ENCODE measurements around the gene WDR90.

The WDR90 gene

GRCh38 chr16:648781-649589 is at the start of gene WDR90:
WDR90 (plus strand) TSS chr16:649365; CDS start chr16:649417, 52 bp downstream.
- in situ Hi-C loops (cut with HindIII; ENCODE audit: low sequenced_read_pairs), result no loop called here
- peak; percentile 88 for DNase-seq (ENCODE audit: low read depth, low spot score)
- TF ChIP-seq, protein P1, sequence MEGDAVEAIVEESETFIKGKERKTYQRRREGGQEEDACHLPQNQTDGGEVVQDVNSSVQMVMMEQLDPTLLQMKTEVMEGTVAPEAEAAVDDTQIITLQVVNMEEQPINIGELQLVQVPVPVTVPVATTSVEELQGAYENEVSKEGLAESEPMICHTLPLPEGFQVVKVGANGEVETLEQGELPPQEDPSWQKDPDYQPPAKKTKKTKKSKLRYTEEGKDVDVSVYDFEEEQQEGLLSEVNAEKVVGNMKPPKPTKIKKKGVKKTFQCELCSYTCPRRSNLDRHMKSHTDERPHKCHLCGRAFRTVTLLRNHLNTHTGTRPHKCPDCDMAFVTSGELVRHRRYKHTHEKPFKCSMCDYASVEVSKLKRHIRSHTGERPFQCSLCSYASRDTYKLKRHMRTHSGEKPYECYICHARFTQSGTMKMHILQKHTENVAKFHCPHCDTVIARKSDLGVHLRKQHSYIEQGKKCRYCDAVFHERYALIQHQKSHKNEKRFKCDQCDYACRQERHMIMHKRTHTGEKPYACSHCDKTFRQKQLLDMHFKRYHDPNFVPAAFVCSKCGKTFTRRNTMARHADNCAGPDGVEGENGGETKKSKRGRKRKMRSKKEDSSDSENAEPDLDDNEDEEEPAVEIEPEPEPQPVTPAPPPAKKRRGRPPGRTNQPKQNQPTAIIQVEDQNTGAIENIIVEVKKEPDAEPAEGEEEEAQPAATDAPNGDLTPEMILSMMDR (IDR thresholded peaks at IDR 0.05; ENCODE audit: low read depth, low read length), result no peak
- peak within 1 kb of the TSS; percentile 61 for H3K4me3 ChIP-seq (ENCODE audit: low read depth, low read length)

DNA sequence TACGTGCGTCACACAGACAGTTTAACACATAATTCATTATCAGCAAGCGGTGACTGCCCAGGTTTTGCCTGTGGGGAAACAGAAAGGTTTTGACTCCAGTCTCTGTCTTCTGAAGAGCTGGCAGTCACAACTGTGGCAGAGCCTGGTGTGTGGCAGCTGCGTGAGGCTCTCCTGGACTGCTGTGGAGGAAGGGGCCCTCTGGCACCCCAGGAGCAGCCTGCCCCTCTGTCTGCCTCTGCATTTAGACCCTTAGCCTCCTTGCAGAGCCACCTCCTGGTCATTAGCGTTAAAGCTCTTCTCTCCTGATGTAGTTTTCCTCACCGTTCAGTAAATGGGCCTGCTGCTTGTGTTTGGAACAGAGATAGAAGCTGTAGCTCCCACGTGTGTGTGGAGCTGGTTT is 48.4 kb upstream of the WDR90 start:
- no peak for DNase-seq (ENCODE audit: low read depth, low spot score)
- TF ChIP-seq, protein P1 (IDR thresholded peaks at IDR 0.05; ENCODE audit: low read depth, low read length), result peak; percentile 27
- no peak overlapping the region for H3K4me3 ChIP-seq (ENCODE audit: low read depth, low read length)
- in situ Hi-C loops (cut with HindIII; ENCODE audit: low sequenced_read_pairs), result no loop called here

DNA sequence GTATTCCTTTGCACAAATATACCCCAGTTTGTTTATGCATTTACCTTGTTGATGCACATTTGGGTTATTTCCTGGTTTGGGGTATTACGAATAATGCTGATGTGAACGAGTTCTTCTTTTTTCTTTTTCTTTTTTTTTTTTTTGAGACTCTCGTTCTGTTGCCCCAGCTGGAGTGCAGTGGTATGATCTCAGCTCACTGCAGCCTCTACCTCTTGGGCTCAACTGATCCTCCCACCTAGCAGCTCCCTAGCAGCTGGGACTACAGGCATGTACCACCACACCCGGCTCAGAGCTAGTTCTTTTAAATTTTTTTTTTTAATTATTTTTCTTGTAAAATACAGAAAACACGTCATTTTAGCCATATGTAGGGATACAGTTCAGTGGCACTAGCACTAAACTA is 45.2 kb upstream of the WDR90 start:
- TF ChIP-seq, protein P1 (IDR thresholded peaks at IDR 0.05; ENCODE audit: low read depth, low read length), result no peak
- H3K4me3 ChIP-seq (ENCODE audit: low read depth, low read length), result no peak overlapping the region
- in situ Hi-C loops (cut with HindIII; ENCODE audit: low sequenced_read_pairs), result no loop called here
- no peak for DNase-seq (ENCODE audit: low read depth, low spot score)

- TF ChIP-seq, protein P1 (IDR thresholded peaks at IDR 0.05; ENCODE audit: low read depth, low read length), result no peak
- DNase-seq (ENCODE audit: low read depth, low spot score), result no peak
- no peak overlapping the region for H3K4me3 ChIP-seq (ENCODE audit: low read depth, low read length)
- in situ Hi-C loops (cut with HindIII; ENCODE audit: low sequenced_read_pairs), result no loop called here
Observed at GRCh38 chr16:606656-607307, 42.4 kb upstream of the WDR90 start.

DNA sequence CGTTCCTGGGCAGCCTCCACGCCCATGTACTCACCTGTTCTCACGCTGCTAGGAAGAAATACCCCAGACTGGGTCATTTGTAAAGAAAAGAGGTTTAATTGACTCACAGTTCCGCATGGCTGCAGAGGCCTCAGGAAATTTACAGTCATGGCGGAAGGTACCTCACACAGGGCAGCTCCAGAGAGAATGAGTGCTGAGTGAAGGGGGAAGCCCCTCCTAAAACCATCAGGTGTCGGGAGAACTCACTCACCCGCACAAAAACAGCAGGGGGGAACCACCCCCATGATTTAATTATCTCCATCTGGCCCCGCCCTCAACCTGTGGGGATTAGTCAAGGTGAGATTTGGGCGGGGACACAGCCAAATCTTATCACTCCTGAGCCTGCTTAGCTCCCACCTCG is 41.1 kb upstream of the WDR90 start:
- DNase-seq (ENCODE audit: low read depth, low spot score), result no peak
- in situ Hi-C loops (cut with HindIII; ENCODE audit: low sequenced_read_pairs), result no loop called here
- no peak overlapping the region for H3K4me3 ChIP-seq (ENCODE audit: low read depth, low read length)
- TF ChIP-seq, protein P1 (IDR thresholded peaks at IDR 0.05; ENCODE audit: low read depth, low read length), result no peak

GRCh38 chr16:609316-609715 is 39.8 kb upstream of the WDR90 start:
- DNase-seq (ENCODE audit: low read depth, low spot score), result no peak
- TF ChIP-seq, protein P1 (IDR thresholded peaks at IDR 0.05; ENCODE audit: low read depth, low read length), result no peak
- H3K4me3 ChIP-seq (ENCODE audit: low read depth, low read length), result no peak overlapping the region
- in situ Hi-C loops (cut with HindIII; ENCODE audit: low sequenced_read_pairs), result no loop called here
